DND-41 (cell line): ENCODE measurements around the gene GTF2H4.
"Not testable (repeated sequence)": the region's sequence is repeated elsewhere in the genome, so short reads cannot be mapped to it uniquely, and the experiment has no call there.

Source experiments
- EZH2 ChIP-seq: IDR thresholded peaks from 3 replicates; pipeline ENCODE4 v1.6.1; 2012; ENCODE audit warnings: borderline replicate concordance, low read depth, mild to moderate bottlenecking, moderate library complexity, low read length, inconsistent platforms; ENCODE audit not compliant: severe bottlenecking
- TF ChIP-seq, protein P1 (sequence below): IDR thresholded peaks from 2 replicates; pipeline ENCODE4 v1.5.1; 2012; ENCODE audit warnings: borderline replicate concordance, low read length, moderate library complexity, mild to moderate bottlenecking; ENCODE audit not compliant: poor library complexity, severe bottlenecking; ENCODE audit errors: extremely low read depth

DNA sequence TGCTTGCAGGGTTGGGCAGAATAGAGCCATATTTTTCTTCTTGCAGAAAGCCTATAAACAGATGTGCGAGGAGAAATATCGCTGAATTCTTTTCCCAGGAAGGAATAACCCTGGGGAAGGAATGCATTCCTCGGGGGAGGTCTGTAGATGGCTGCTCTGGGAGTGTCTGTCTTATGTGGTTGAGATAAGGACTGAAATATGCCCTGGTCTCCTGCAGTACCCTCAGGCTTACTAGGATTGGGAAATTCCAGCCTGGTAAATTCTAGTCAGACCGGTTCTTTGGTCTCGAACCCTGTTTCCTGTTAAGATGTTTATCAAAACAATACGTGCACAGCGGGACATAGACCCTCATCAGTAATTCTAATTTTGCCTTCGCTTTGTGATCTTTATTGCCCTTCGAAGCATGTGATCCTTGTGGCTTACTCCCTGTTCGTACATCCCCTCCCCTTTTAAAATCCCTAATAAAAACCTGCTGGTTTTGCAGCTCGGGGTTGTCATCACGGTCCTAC lies 38.7 kb upstream of the GTF2H4 start:
- TF ChIP-seq, protein P1, sequence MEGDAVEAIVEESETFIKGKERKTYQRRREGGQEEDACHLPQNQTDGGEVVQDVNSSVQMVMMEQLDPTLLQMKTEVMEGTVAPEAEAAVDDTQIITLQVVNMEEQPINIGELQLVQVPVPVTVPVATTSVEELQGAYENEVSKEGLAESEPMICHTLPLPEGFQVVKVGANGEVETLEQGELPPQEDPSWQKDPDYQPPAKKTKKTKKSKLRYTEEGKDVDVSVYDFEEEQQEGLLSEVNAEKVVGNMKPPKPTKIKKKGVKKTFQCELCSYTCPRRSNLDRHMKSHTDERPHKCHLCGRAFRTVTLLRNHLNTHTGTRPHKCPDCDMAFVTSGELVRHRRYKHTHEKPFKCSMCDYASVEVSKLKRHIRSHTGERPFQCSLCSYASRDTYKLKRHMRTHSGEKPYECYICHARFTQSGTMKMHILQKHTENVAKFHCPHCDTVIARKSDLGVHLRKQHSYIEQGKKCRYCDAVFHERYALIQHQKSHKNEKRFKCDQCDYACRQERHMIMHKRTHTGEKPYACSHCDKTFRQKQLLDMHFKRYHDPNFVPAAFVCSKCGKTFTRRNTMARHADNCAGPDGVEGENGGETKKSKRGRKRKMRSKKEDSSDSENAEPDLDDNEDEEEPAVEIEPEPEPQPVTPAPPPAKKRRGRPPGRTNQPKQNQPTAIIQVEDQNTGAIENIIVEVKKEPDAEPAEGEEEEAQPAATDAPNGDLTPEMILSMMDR: not testable (repeated sequence)
- TF ChIP-seq EZH2: not testable (repeated sequence)
